Measurements from ENCODE around the gene MRPS27. TPM values are rescaled to one million over a fixed set of nuclear protein-coding genes. Genes with fewer than 3 reads are reported as not detected.

The MRPS27 gene
- polyA plus RNA-seq, 1 experiment: 98.3 TPM

DNA sequence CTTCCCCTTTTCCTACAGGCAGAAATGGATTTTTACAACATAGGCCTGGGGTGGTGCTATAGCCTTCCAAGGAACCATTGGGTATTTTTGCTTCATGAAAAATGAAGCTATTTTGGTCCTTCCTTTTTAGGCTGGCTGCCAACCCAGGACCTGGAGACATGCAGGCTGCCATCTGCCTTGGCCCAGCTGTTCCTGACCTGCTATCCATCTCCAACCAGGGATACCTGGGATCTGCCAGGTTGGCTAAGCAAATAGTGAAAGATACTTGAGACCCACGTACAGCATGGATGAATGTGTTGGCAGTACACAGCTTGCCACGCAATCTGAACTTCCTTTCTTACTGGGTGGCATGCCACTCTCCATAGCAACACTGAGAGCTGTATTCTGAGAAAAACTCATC is 31.1 kb downstream of the MRPS27 start:
- CTCF ChIA-PET: interaction anchor here (1.0 kb wide), 1 partner anchor 20 kb away, joined by 3 read pairs; no protein-coding TSS in a partner anchor

DNA sequence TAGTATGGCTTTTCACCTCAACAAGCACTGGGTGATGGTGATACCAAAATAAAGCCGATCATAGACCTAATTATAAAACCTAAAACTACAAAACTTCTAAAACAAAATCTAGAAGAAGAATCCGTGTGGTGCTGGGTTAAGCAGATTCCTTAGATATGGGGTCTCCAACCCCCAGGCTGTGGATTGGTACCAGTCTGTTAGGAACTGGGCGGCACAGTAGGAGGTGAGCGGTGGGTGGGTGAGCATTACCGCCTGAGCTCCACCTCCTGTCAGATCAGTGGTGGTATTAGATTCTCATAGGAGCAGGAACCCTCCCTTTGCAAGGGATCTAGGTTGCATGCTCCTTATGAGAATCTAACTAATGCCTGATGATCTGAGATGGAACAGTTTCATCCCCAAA is 33.2 kb downstream of the MRPS27 start:
- Histone ChIP-seq H3K4me3 (ENCODE audit: low read depth, low read length) (no peak overlapping the region), H3K27ac (ENCODE audit: low read depth, low read length) (no peak overlapping the region), H3K27me3 (ENCODE audit: control insufficient read depth, insufficient read depth, low read length) (no peaks in the 10 kb centered on the region), H3K9me3 (ENCODE audit: control insufficient read depth, insufficient read depth, low read length) (no peaks in the 10 kb centered on the region)
- ChIA-PET CTCF (no interaction called here), POLR2A (no interaction called here)
- TF ChIP-seq, protein P1, sequence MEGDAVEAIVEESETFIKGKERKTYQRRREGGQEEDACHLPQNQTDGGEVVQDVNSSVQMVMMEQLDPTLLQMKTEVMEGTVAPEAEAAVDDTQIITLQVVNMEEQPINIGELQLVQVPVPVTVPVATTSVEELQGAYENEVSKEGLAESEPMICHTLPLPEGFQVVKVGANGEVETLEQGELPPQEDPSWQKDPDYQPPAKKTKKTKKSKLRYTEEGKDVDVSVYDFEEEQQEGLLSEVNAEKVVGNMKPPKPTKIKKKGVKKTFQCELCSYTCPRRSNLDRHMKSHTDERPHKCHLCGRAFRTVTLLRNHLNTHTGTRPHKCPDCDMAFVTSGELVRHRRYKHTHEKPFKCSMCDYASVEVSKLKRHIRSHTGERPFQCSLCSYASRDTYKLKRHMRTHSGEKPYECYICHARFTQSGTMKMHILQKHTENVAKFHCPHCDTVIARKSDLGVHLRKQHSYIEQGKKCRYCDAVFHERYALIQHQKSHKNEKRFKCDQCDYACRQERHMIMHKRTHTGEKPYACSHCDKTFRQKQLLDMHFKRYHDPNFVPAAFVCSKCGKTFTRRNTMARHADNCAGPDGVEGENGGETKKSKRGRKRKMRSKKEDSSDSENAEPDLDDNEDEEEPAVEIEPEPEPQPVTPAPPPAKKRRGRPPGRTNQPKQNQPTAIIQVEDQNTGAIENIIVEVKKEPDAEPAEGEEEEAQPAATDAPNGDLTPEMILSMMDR (IDR thresholded peaks at IDR 0.05; ENCODE audit: low read depth, low read length): no peak
- no peak for DNase-seq (ENCODE audit: low read depth, low spot score)

More for the DNA sequence above, 31.1 kb downstream of the MRPS27 start:
- no peak overlapping the region for H3K27ac ChIP-seq (ENCODE audit: low read depth, low read length)
- H3K4me3 ChIP-seq (ENCODE audit: low read depth, low read length): no peak overlapping the region
- no peaks in the 10 kb centered on the region for H3K27me3 ChIP-seq (ENCODE audit: control insufficient read depth, insufficient read depth, low read length)
- POLR2A ChIA-PET: interaction anchor here (0.5 to 1.3 kb wide), 3 partner anchors 19 to 521 kb away, joined by 3 to 5 read pairs (median 3); no protein-coding TSS in a partner anchor
- TF ChIP-seq, protein P1 (IDR thresholded peaks at IDR 0.05; ENCODE audit: low read depth, low read length): no peak
- DNase-seq (ENCODE audit: low read depth, low spot score): no peak
- H3K9me3 ChIP-seq (ENCODE audit: control insufficient read depth, insufficient read depth, low read length): no peaks in the 10 kb centered on the region

DNA sequence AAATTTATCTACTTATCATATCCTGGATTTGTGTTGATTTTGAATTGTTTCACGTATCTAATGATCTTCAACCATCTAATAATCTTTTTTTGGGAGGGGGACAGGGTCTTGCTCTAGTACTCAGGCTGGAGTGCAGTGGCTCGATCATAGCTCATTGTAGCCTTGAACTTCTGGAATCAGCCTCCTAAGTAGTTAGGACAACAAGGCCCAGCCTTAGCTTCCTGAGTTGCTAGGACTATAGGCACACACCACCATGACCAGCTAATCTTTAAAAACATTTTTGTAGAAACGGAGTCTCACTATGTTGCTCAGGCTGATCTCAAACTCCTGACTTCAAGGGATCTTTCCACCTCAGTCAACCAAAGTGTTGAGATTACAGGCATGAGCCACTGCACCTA is 34.6 kb downstream of the MRPS27 start:
- DNase-seq (ENCODE audit: low read depth, low spot score): no peak
- Histone ChIP-seq H3K9me3 (ENCODE audit: control insufficient read depth, insufficient read depth, low read length) (no peaks in the 10 kb centered on the region), H3K27me3 (ENCODE audit: control insufficient read depth, insufficient read depth, low read length) (no peaks in the 10 kb centered on the region), H3K27ac (ENCODE audit: low read depth, low read length) (no peak overlapping the region), H3K4me3 (ENCODE audit: low read depth, low read length) (no peak overlapping the region)
- TF ChIP-seq, protein P1 (IDR thresholded peaks at IDR 0.05; ENCODE audit: low read depth, low read length): no peak
- ChIA-PET POLR2A (no interaction called here), CTCF (no interaction called here)

DNA sequence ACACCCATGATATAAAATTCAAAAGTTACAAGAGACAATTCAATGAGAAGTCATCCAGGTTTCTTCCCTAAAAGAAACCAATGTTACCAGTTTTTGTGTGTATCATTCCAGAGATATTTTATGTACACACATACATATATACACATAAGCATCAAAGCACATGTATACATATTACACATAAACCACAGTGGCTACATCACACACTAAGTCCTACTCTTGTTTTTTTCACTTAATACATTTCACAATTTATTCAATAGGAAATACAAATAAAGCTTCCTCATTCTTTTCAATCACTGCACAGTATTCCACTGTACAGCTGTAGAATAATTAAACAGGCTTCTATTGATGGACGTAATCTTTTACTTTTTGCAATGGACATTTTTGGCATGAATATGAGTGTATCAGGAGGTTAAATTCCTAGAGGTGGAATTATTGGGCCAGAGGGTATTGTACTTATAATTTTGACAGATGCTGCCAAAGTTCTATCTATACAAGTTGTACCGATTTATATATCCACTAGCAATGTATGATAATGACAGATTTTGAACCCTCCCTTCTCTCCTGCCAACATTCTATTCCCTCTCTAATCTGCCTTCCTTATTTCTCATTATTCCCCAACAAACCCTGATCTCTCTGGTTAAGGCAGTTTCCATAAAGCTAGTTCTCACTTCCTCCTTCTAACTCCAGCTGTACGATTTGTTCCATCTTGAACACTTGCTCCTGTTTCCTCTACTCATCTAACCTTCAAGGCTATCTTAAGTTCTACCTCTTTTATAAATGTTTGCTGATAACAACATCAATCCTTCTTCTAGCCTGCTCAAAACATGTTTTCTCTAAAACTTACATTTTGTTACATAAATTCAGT is 35.2 kb downstream of the MRPS27 start:
- POLR2A ChIA-PET: interaction anchor here (0.6 kb wide), 1 partner anchor 542 kb away, joined by 3 read pairs; no protein-coding TSS in a partner anchor
- no peak overlapping the region for H3K4me3 ChIP-seq (ENCODE audit: low read depth, low read length)
- TF ChIP-seq, protein P1 (IDR thresholded peaks at IDR 0.05; ENCODE audit: low read depth, low read length): no peak
- no peak for DNase-seq (ENCODE audit: low read depth, low spot score)
- no peak overlapping the region for H3K27ac ChIP-seq (ENCODE audit: low read depth, low read length)
- H3K27me3 ChIP-seq (ENCODE audit: control insufficient read depth, insufficient read depth, low read length): no peaks in the 10 kb centered on the region
- CTCF ChIA-PET: interaction anchor here (0.7 kb wide), 1 partner anchor 266 kb away, joined by 3 read pairs; no protein-coding TSS in a partner anchor
- H3K9me3 ChIP-seq (ENCODE audit: control insufficient read depth, insufficient read depth, low read length): no peaks in the 10 kb centered on the region

- POLR2A ChIA-PET: no interaction called here
- CTCF ChIA-PET: interaction anchor here (1.1 kb wide), 1 partner anchor 14 kb away, joined by 3 read pairs; no protein-coding TSS in a partner anchor
Observed at GRCh38 chr5:72283358-72283757, 36.7 kb downstream of the MRPS27 start.

More at GRCh38 chr5:72283358-72283757, 36.7 kb downstream of the MRPS27 start:
- TF ChIP-seq, protein P1 (IDR thresholded peaks at IDR 0.05; ENCODE audit: low read depth, low read length): no peak
- no peaks in the 10 kb centered on the region for H3K9me3 ChIP-seq (ENCODE audit: control insufficient read depth, insufficient read depth, low read length)
- no peak overlapping the region for H3K4me3 ChIP-seq (ENCODE audit: low read depth, low read length)
- DNase-seq (ENCODE audit: low read depth, low spot score): no peak
- H3K27ac ChIP-seq (ENCODE audit: low read depth, low read length): peak overlapping the region; percentile 13
- no peaks in the 10 kb centered on the region for H3K27me3 ChIP-seq (ENCODE audit: control insufficient read depth, insufficient read depth, low read length)

All from AG04450 (cell line).